Measurements from ENCODE around the gene MGAT1. TPM values are rescaled to one million over a fixed set of nuclear protein-coding genes. Genes with fewer than 3 reads are reported as not detected.

MGAT1 gene
- polyA plus RNA-seq (31.8 and 42.6 TPM in 2 replicates), polyA minus RNA-seq (43.2 and 48.9 TPM in 2 replicates)

DNA sequence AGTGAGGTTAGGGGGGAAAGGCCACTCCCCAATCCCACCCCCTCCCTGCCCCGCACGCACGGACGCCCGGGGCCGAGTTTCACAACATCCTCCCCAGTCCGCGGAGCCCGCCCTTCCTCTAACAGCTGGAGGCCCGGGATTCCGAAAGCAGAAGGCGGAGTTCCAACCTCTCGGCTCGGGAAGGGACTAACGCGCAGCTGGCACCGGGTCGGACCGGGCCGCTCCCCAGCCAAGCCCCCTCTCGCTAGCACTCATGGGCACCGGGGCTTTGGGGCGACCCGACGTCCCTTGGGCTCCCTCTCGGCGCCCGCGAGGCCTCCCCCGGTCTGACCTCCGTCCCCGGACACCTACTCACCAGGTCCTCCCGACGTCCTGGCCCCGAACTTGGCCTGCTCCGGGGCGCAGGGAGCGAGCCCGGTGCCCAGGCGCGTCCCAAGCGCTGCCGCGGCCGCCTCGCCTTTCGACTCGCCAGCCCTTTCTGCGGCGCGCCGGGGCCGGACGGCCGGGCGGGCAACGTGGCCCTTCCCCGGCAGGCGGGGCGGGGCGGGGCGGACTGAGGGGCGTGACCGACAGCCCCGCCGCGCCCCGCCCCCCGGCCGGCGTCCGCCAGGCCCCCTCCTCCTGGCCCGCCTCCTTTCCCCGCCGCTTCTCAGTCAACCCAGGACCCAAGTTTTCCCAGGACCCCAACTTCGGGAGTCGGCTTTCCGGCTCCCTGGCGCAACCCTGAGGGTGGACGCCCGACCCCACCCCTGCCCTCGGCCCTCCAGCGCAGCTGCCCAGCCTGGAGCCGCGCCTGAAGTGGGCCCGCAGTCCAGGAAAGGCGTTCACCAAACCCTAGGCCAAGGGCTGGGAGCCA is at the start of gene MGAT1:
Gene MGAT1, minus strand, starts transcription at position 482 of the 856 bp plus-strand sequence. CDS start 9,835 bp downstream, outside the sequence.
- H3K9ac ChIP-seq (ENCODE audit: low read length) = peak within 1 kb of the TSS; percentile 34
- no peaks in the 10 kb centered on the region for H3K27me3 ChIP-seq (ENCODE audit: insufficient read depth, low read depth, low read length)
- H3K79me2 ChIP-seq (replicated peaks; ENCODE audit: insufficient read depth, low read length) = peaks cover 29% of the 10 kb centered on the region
- no peak within 1 kb of the TSS for H2AFZ ChIP-seq (ENCODE audit: low read depth, low read length)
- no peaks in the 10 kb centered on the region for H4K20me1 ChIP-seq (ENCODE audit: insufficient read depth)
- no peak for TF ChIP-seq EP300 (conservative IDR thresholded peaks at IDR 0.05; ENCODE audit: poor library complexity, severe bottlenecking)
- no peak for TF ChIP-seq EZH2 (IDR thresholded peaks at IDR 0.05; ENCODE audit: borderline replicate concordance, insufficient read depth, low read length, poor library complexity, severe bottlenecking)
- TF ChIP-seq RAD21 (conservative IDR thresholded peaks at IDR 0.05) = no peak
- no peak for TF ChIP-seq SMC3 (conservative IDR thresholded peaks at IDR 0.05; ENCODE audit: poor library complexity)
- no peak for TF ChIP-seq TAF1 (IDR thresholded peaks at IDR 0.05; ENCODE audit: low read depth)
- TF ChIP-seq MXI1 (conservative IDR thresholded peaks at IDR 0.05; ENCODE audit: poor library complexity, severe bottlenecking) = no peak
- TF ChIP-seq, protein P1, sequence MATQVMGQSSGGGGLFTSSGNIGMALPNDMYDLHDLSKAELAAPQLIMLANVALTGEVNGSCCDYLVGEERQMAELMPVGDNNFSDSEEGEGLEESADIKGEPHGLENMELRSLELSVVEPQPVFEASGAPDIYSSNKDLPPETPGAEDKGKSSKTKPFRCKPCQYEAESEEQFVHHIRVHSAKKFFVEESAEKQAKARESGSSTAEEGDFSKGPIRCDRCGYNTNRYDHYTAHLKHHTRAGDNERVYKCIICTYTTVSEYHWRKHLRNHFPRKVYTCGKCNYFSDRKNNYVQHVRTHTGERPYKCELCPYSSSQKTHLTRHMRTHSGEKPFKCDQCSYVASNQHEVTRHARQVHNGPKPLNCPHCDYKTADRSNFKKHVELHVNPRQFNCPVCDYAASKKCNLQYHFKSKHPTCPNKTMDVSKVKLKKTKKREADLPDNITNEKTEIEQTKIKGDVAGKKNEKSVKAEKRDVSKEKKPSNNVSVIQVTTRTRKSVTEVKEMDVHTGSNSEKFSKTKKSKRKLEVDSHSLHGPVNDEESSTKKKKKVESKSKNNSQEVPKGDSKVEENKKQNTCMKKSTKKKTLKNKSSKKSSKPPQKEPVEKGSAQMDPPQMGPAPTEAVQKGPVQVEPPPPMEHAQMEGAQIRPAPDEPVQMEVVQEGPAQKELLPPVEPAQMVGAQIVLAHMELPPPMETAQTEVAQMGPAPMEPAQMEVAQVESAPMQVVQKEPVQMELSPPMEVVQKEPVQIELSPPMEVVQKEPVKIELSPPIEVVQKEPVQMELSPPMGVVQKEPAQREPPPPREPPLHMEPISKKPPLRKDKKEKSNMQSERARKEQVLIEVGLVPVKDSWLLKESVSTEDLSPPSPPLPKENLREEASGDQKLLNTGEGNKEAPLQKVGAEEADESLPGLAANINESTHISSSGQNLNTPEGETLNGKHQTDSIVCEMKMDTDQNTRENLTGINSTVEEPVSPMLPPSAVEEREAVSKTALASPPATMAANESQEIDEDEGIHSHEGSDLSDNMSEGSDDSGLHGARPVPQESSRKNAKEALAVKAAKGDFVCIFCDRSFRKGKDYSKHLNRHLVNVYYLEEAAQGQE (IDR thresholded peaks at IDR 0.05; ENCODE audit: borderline replicate concordance) = no peak
- TF ChIP-seq, protein P2, sequence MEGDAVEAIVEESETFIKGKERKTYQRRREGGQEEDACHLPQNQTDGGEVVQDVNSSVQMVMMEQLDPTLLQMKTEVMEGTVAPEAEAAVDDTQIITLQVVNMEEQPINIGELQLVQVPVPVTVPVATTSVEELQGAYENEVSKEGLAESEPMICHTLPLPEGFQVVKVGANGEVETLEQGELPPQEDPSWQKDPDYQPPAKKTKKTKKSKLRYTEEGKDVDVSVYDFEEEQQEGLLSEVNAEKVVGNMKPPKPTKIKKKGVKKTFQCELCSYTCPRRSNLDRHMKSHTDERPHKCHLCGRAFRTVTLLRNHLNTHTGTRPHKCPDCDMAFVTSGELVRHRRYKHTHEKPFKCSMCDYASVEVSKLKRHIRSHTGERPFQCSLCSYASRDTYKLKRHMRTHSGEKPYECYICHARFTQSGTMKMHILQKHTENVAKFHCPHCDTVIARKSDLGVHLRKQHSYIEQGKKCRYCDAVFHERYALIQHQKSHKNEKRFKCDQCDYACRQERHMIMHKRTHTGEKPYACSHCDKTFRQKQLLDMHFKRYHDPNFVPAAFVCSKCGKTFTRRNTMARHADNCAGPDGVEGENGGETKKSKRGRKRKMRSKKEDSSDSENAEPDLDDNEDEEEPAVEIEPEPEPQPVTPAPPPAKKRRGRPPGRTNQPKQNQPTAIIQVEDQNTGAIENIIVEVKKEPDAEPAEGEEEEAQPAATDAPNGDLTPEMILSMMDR (IDR thresholded peaks at IDR 0.05; ENCODE audit: poor library complexity, severe bottlenecking) = no peak
- no peak for TF ChIP-seq POLR2AphosphoS5 (IDR thresholded peaks at IDR 0.05)
- H3K9me2 ChIP-seq (ENCODE audit: insufficient read depth, low read length) = no peaks in the 10 kb centered on the region
- H3K4me3 ChIP-seq (ENCODE audit: low read length) = peak within 1 kb of the TSS; percentile 69
- no peaks in the 10 kb centered on the region for H3K36me3 ChIP-seq (ENCODE audit: insufficient read depth, low read length)
- H3K27ac ChIP-seq (ENCODE audit: low read length) = no peak within 1 kb of the TSS
- no peaks in the 10 kb centered on the region for H3F3A ChIP-seq (ENCODE audit: insufficient read depth, low read length, poor library complexity, severe bottlenecking)
- H3K9me3 ChIP-seq (ENCODE audit: low read length) = no peaks in the 10 kb centered on the region
- peak within 1 kb of the TSS; percentile 19 for H3K4me2 ChIP-seq (ENCODE audit: low read length)

DNA sequence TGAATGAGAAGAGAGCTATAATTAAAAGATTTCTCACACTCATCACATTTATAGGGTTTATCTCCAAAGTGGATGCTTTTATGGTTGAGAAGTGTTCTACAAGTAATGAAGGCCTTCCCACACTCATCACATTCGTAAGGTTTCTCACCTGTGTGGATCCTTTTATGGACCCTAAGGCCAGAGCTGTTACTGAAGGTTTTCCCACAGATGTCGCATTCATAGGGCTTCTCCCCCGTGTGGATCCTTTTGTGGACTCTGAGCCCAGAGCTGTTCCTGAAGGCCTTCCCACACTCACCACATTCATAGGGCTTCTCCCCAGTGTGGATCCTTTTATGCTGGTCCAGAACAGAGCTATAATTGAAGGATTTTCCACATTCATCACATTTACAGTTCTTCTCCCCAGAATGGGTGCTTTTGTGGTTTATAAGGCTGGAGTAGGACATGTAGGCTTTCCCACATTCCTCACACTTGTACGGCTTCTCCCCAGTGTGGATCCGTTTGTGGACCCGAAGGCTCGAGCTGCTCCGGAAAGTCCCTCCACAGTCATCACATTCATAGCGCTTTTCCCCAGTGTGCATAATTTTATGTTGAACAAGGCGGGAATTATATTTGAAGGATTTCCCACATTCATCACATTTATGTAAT is 48.0 kb upstream of the MGAT1 start:
- no peaks in the 10 kb centered on the region for H3F3A ChIP-seq (ENCODE audit: insufficient read depth, low read length, poor library complexity, severe bottlenecking)
- no peaks in the 10 kb centered on the region for H3K27me3 ChIP-seq (ENCODE audit: insufficient read depth, low read depth, low read length)
- H4K20me1 ChIP-seq (ENCODE audit: insufficient read depth) = no peaks in the 10 kb centered on the region
- no peak overlapping the region for H2AFZ ChIP-seq (ENCODE audit: low read depth, low read length)
- H3K9me3 ChIP-seq (ENCODE audit: low read length) = peaks cover 11% of the 10 kb centered on the region
- H3K79me2 ChIP-seq (replicated peaks; ENCODE audit: insufficient read depth, low read length) = no peaks in the 10 kb centered on the region
- peaks cover 46% of the 10 kb centered on the region for H3K36me3 ChIP-seq (ENCODE audit: insufficient read depth, low read length)
- TF ChIP-seq, protein P1 (IDR thresholded peaks at IDR 0.05; ENCODE audit: borderline replicate concordance) = no peak
- TF ChIP-seq RAD21 (conservative IDR thresholded peaks at IDR 0.05) (no peak), TAF1 (IDR thresholded peaks at IDR 0.05; ENCODE audit: low read depth) (no peak), EZH2 (IDR thresholded peaks at IDR 0.05; ENCODE audit: borderline replicate concordance, insufficient read depth, low read length, poor library complexity, severe bottlenecking) (no peak), MXI1 (conservative IDR thresholded peaks at IDR 0.05; ENCODE audit: poor library complexity, severe bottlenecking) (no peak), SMC3 (conservative IDR thresholded peaks at IDR 0.05; ENCODE audit: poor library complexity) (no peak), POLR2AphosphoS5 (IDR thresholded peaks at IDR 0.05) (no peak), EP300 (conservative IDR thresholded peaks at IDR 0.05; ENCODE audit: poor library complexity, severe bottlenecking) (no peak)
- TF ChIP-seq, protein P2 (IDR thresholded peaks at IDR 0.05; ENCODE audit: poor library complexity, severe bottlenecking) = no peak
- H3K9ac ChIP-seq (ENCODE audit: low read length) = no peak overlapping the region
- H3K4me3 ChIP-seq (ENCODE audit: low read length) = no peak overlapping the region
- no peaks in the 10 kb centered on the region for H3K9me2 ChIP-seq (ENCODE audit: insufficient read depth, low read length)
- H3K27ac ChIP-seq (ENCODE audit: low read length) = no peak overlapping the region
- no peak overlapping the region for H3K4me2 ChIP-seq (ENCODE audit: low read length)
